Body of pancreas (tissue), 4 donors: ENCODE measurements around the gene MYL7.

Experiments
- CTCF ChIP-seq, 7 experiments: fragments of 450-650 bp in 4 of 7; fragments of 200-600 bp in 3 of 7; sonication (generic) in 3 of 7; IDR thresholded peaks; one replicate each; pipeline ENCODE4 v1.5.1; 2016 to 2019; ENCODE audit warnings: antibody characterized with exemption in 7 of 7
- POLR2A ChIP-seq, 3 donors: fragments of 450-650 bp; IDR thresholded peaks; one replicate each; pipeline ENCODE4 v1.6.1; 2016; ENCODE audit warnings: antibody characterized with exemption in 3 of 3, mild to moderate bottlenecking in 2 of 3

- TF ChIP-seq CTCF (IDR thresholded peaks at IDR 0.05) (no peak), POLR2A (IDR thresholded peaks at IDR 0.05) (no peak)
Observed at GRCh38 chr7:44147026-44147991, 6.2 kb upstream of the MYL7 start.
